Measurements from ENCODE around the gene TMEM253. TPM values are rescaled to one million over a fixed set of nuclear protein-coding genes. Genes with fewer than 3 reads are reported as not detected.

TMEM253 gene
- total and polyA plus RNA-seq, 2 experiments from 2014 or later = 0.59 to 0.95 TPM

GRCh38 chr14:21113369-21113768 lies 12.5 kb downstream of the TMEM253 start:
- DNase-seq (ENCODE audit: low spot score) (no peak), ATAC-seq (no peak)
- Mint-ChIP-seq H3K27me3 (ENCODE audit: insufficient read depth, low read depth, poor library complexity) (peaks cover 2% of the 10 kb centered on the region), H3K4me3 (no peak overlapping the region), H3K9me3 (no peaks in the 10 kb centered on the region), H3K4me1 (peaks cover 18% of the 10 kb centered on the region), H3K27ac (no peak overlapping the region), H3K36me3 (ENCODE audit: low read depth) (no peaks in the 10 kb centered on the region)
- Histone ChIP-seq H4K20me1 (replicated peaks; ENCODE audit: insufficient read depth) (no peaks in the 10 kb centered on the region), H3K9me2 (ENCODE audit: insufficient read depth) (0 out of 2 replicates have a peak, but pooled peaks cover 3% of the 10 kb centered on the region), H3K79me2 (replicated peaks; ENCODE audit: insufficient read depth) (no peaks in the 10 kb centered on the region), H3K27me3 (ENCODE audit: insufficient read depth) (no peaks in the 10 kb centered on the region), H3K4me3 (no peak overlapping the region), H3K27ac (ENCODE audit: low read depth) (no peak overlapping the region), H3K4me1 (ENCODE audit: insufficient read depth) (no peaks in the 10 kb centered on the region; the same call in 1 of the 2 replicates), H3K4me2 (no peak overlapping the region), H2AFZ (no peak overlapping the region), H3K36me3 (ENCODE audit: insufficient read depth) (no peaks in the 10 kb centered on the region), H3F3A (replicated peaks; ENCODE audit: low read depth) (no peaks in the 10 kb centered on the region)
- TF ChIP-seq CREB1 (CRISPR knock-in tag; IDR thresholded peaks at IDR 0.05; ENCODE audit: low read depth) (no peak), STAT1 (IDR thresholded peaks at IDR 0.05; ENCODE audit: unreplicated experiment) (no peak), NANOG (IDR thresholded peaks at IDR 0.05; ENCODE audit: borderline replicate concordance) (no peak), EZH2 (IDR thresholded peaks at IDR 0.05; ENCODE audit: low read depth, unreplicated experiment) (no peak), REST (IDR thresholded peaks at IDR 0.05; ENCODE audit: unreplicated experiment) (no peak), POLR2AphosphoS5 (IDR thresholded peaks at IDR 0.05; ENCODE audit: low read depth) (no peak), ZNF331 (CRISPR knock-in tag; IDR thresholded peaks at IDR 0.05; ENCODE audit: low read depth) (no peak), ZNF462 (CRISPR knock-in tag; IDR thresholded peaks at IDR 0.05) (no peak), EZH2phosphoT487 (IDR thresholded peaks at IDR 0.05; ENCODE audit: unreplicated experiment) (no peak)

Measured in GM23338 (cell line).